Panc1 (cell line): ENCODE data around the gene LHFPL2. TPM values are rescaled to one million over a fixed set of nuclear protein-coding genes. Genes with fewer than 3 reads are reported as not detected.

Experiments
- ATAC-seq: fragments of 200-7000 bp; cut with Tn5 transposase; 2 replicates; pipeline ENCODE4 v1.9.1; 2020; ENCODE audit warnings: mild to moderate bottlenecking, moderate library complexity
- BruUV-seq: library from RNA; stranded (reverse); fragments of 400-500 nt; replicated peaks from 2 replicates; lab custom pipeline; 2021; lab: Mats Ljungman, UMichigan
- CTCF ChIA-PET: fragments of 300-600 bp; sonication (Branson Sonifier 250); formaldehyde crosslinking; loops from one replicate; lab custom pipeline; 2022; ENCODE audit warnings: antibody characterized with exemption; lab: Charles Lee
- POLR2A ChIA-PET: fragments of 300-600 bp; sonication (Branson Sonifier 250); formaldehyde crosslinking; loops from one replicate; lab custom pipeline; 2022; ENCODE audit warnings: antibody characterized with exemption; lab: Charles Lee
- DNase-seq: peaks from one replicate; pipeline ENCODE4 v3.0.0-alpha.2; 2010; ENCODE audit warnings: low read depth, low spot score
- H3K27ac ChIP-seq: 2 replicates; pipeline ENCODE4 v1.5.1; 2011; ENCODE audit warnings: mild to moderate bottlenecking, low read length, inconsistent platforms
- H3K27me3 ChIP-seq: fragments of 200-500 bp; sonication (Bioruptor generic); 2 replicates; pipeline ENCODE4 v1.6.0; 2014; ENCODE audit warnings: low read length, inconsistent platforms; ENCODE audit not compliant: control insufficient read depth, insufficient read depth
- H3K36me3 ChIP-seq: fragments of 200-500 bp; sonication (Bioruptor generic); 2 replicates; pipeline ENCODE4 v1.5.1; 2014; ENCODE audit warnings: inconsistent platforms, mild to moderate bottlenecking, low read length, moderate library complexity; ENCODE audit not compliant: control insufficient read depth, insufficient read depth
- H3K4me1 ChIP-seq: 2 replicates; pipeline ENCODE4 v1.5.1; 2011; ENCODE audit warnings: inconsistent platforms, mild to moderate bottlenecking, low read length, moderate library complexity; ENCODE audit not compliant: control insufficient read depth, insufficient read depth
- H3K4me3 ChIP-seq, 2 experiments: 2 replicates each; pipeline ENCODE4 v1.5.1; 2011 to 2012; ENCODE audit warnings: low read depth in 2 of 2, low read length in 2 of 2, mild to moderate bottlenecking in 2 of 2, inconsistent platforms in 1 of 2, moderate library complexity in 1 of 2
- H3K9me3 ChIP-seq: fragments of 200-500 bp; sonication (Bioruptor generic); 2 replicates; pipeline ENCODE4 v1.5.1; 2014; ENCODE audit warnings: low read depth, mild to moderate bottlenecking, inconsistent platforms, low read length, moderate library complexity; ENCODE audit not compliant: control insufficient read depth, insufficient read depth
- CTCF ChIP-seq: fragments of 450-650 bp; IDR thresholded peaks from 2 replicates; pipeline ENCODE4 v1.5.1; 2017; ENCODE audit warnings: mild to moderate bottlenecking
- POLR2AphosphoS5 ChIP-seq: IDR thresholded peaks from 2 replicates; pipeline ENCODE4 v1.6.1; 2012; ENCODE audit warnings: mild to moderate bottlenecking, low read depth, low read length, moderate library complexity
- REST ChIP-seq, 2 experiments: IDR thresholded peaks; 2 replicates each; pipeline ENCODE4 v1.6.1; 2011 to 2012; ENCODE audit warnings: low read depth in 2 of 2, control low read depth in 1 of 2, low read length in 1 of 2, mild to moderate bottlenecking in 1 of 2, moderate library complexity in 1 of 2; ENCODE audit not compliant: insufficient read depth in 1 of 2
- SIN3A ChIP-seq: IDR thresholded peaks from 2 replicates; pipeline ENCODE4 v1.6.1; 2012; ENCODE audit warnings: low read depth, mild to moderate bottlenecking, low read length, moderate library complexity, borderline replicate concordance; ENCODE audit not compliant: insufficient read depth
- TCF7L2 ChIP-seq: IDR thresholded peaks from 2 replicates; pipeline ENCODE4 v1.6.1; 2011; ENCODE audit warnings: mild to moderate bottlenecking, low read depth, low read length, inconsistent platforms
- in situ Hi-C: cut with HindIII; loops from 2 replicates; pipeline ENCODE4 v1.10.0; 2016; ENCODE audit warnings: low sequenced_read_pairs, low pct_unique_long_range_greater_than_20kb
- intact Hi-C: fragments of 100-400 bp; cut with micrococcal nuclease; formaldehyde crosslinking; loops from one replicate; pipeline ENCODE4 v1.10.0; 2022; ENCODE audit not compliant: unreplicated experiment
- total RNA-seq: library from RNA; stranded (reverse); gene quantifications from one replicate; pipeline ENCODE4 v1.2.1, GENCODE V29; 2021; ENCODE audit not compliant: unreplicated experiment

Gene LHFPL2
- total RNA-seq, 1 experiment from 2014 or later = 25.8 TPM

- POLR2A ChIA-PET = interaction anchor here (0.6 kb wide), 1 partner anchor 125 kb away, joined by 3 read pairs; no protein-coding TSS in a partner anchor
- BruUV-seq = no TSS peak
- H3K36me3 ChIP-seq = no peaks in the 10 kb centered on the region
Measured at GRCh38 chr5:78495800-78496199, 152.8 kb downstream of the LHFPL2 start.

DNA sequence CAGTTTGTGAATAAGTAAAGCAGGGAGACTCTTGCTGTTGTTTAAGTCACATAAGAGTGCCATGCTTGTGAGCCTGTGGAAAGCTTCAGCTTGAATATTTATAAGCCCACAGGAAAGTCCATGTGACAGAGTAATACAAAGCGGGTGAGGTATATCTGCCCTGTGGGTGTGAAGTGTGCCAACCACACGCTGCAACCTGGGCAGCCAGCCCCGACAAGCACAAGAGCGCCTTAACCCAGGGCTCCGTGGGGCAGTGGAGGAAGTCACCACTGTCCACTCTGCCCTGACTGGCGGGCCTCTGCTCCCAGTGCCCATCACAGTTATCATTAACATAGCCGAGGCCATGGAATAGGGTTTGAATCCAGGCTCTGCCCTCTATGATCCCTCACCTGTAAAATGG is 155.9 kb downstream of the LHFPL2 start:
- Histone ChIP-seq H3K4me1 (no peaks in the 10 kb centered on the region), H3K27ac (no peak overlapping the region), H3K4me3 (no peak overlapping the region), H3K27me3 (no peaks in the 10 kb centered on the region), H3K36me3 (no peaks in the 10 kb centered on the region), H3K9me3 (no peaks in the 10 kb centered on the region)
- ChIA-PET POLR2A (no interaction called here), CTCF (no interaction called here)
- DNase-seq (no peak), ATAC-seq (no peak)
- TF ChIP-seq POLR2AphosphoS5 (no peak), SIN3A (no peak), CTCF (no peak), TCF7L2 (no peak), REST (IDR thresholded peaks at IDR 0.05; ENCODE audit: insufficient read depth in 1 of 2, low read depth in 2 of 2, low read length in 1 of 2) (no peak)
- no TSS peak for BruUV-seq
- intact Hi-C loops = no loop called here
- in situ Hi-C loops = no loop called here

More at GRCh38 chr5:78495800-78496199, 152.8 kb downstream of the LHFPL2 start:
- H3K4me3 ChIP-seq = no peak overlapping the region
- no peaks in the 10 kb centered on the region for H3K27me3 ChIP-seq
- CTCF ChIA-PET = interaction anchor here (0.6 kb wide), 1 partner anchor 260 kb away, joined by 6 read pairs; no protein-coding TSS in a partner anchor
- DNase-seq (no peak), ATAC-seq (no peak)
- intact Hi-C loops = no loop called here
- no peak overlapping the region for H3K27ac ChIP-seq
- H3K4me1 ChIP-seq = no peaks in the 10 kb centered on the region
- TF ChIP-seq TCF7L2 (no peak), REST (IDR thresholded peaks at IDR 0.05; ENCODE audit: insufficient read depth in 1 of 2, low read depth in 2 of 2, low read length in 1 of 2) (no peak), CTCF (no peak)
- H3K9me3 ChIP-seq = no peaks in the 10 kb centered on the region
- in situ Hi-C loops = no loop called here
